T1000 (cell line): ENCODE measurements around the gene IGFALS.

Experiments used
- DNase-seq: peaks from one replicate; lab custom pipeline; 2025; ENCODE audit warnings: mixed read lengths; lab: John Stamatoyannopoulos, UW

The IGFALS gene

GRCh38 chr16:1793578-1794220 lies at the start of gene IGFALS:
Gene IGFALS, minus strand, starts transcription at chr16:1793705. Its CDS starts 53 bp downstream, at chr16:1793652.
- no peak for DNase-seq

GRCh38 chr16:1839554-1839953 lies 46.0 kb upstream of the IGFALS start:
- DNase-seq, result no peak

- DNase-seq, result no peak
Observed at GRCh38 chr16:1834096-1834495, 40.6 kb upstream of the IGFALS start.

GRCh38 chr16:1832838-1833454 lies 39.4 kb upstream of the IGFALS start:
- no peak for DNase-seq

GRCh38 chr16:1831186-1832075 lies 37.9 kb upstream of the IGFALS start:
- no peak for DNase-seq

GRCh38 chr16:1830213-1830612 lies 36.7 kb upstream of the IGFALS start:
- no peak for DNase-seq

- no peak for DNase-seq
Observed at GRCh38 chr16:1828645-1829410, 35.3 kb upstream of the IGFALS start.

GRCh38 chr16:1826691-1827573 lies 33.4 kb upstream of the IGFALS start, which contains the start of the genes FAHD1 and HAGH:
Gene FAHD1, plus strand, starts transcription at chr16:1827206. Its CDS starts 33 bp downstream, at chr16:1827239.
Gene HAGH, minus strand, starts transcription at chr16:1826825. Its CDS starts 38 bp downstream, at chr16:1826787.
- peak; percentile 85 for DNase-seq

- DNase-seq, result no peak
Observed at GRCh38 chr16:1825864-1826690, 32.6 kb upstream of the IGFALS start.

- DNase-seq, result no peak
Observed at GRCh38 chr16:1825381-1825863, 31.9 kb upstream of the IGFALS start.

GRCh38 chr16:1823821-1824220 lies 30.3 kb upstream of the IGFALS start:
- DNase-seq, result no peak

GRCh38 chr16:1822801-1823200 lies 29.3 kb upstream of the IGFALS start:
- no peak for DNase-seq

- DNase-seq, result no peak
Observed at GRCh38 chr16:1821861-1822611, 28.5 kb upstream of the IGFALS start.

- no peak for DNase-seq
Observed at GRCh38 chr16:1820946-1821290, 27.4 kb upstream of the IGFALS start.

- no peak for DNase-seq
Observed at GRCh38 chr16:1820096-1820945, 26.8 kb upstream of the IGFALS start.

- no peak for DNase-seq
Observed at GRCh38 chr16:1819611-1820010, 26.1 kb upstream of the IGFALS start.

GRCh38 chr16:1818873-1819525 lies 25.5 kb upstream of the IGFALS start:
- no peak for DNase-seq
